HepG2 (cell line): ENCODE measurements around the gene SSBP4. TPM values are rescaled to one million over a fixed set of nuclear protein-coding genes. Genes with fewer than 3 reads are reported as not detected.

ENCODE experiments used
- ATAD3A ChIP-seq: sonication (generic); formaldehyde crosslinking; IDR thresholded peaks from 2 replicates; pipeline ENCODE4 v1.4.0; 2020; ENCODE audit warnings: missing genetic modification reagents
- FOXP1 ChIP-seq, 2 experiments: fragments of 450-650 bp in 1 of 2; IDR thresholded peaks; 2 replicates each; pipeline ENCODE4 v1.6.1; 2017 to 2018; ENCODE audit warnings: antibody characterized with exemption in 1 of 2
- HCFC1 ChIP-seq: fragments of 150-350 bp; IDR thresholded peaks from 2 replicates; pipeline ENCODE4 v1.6.1; 2014; ENCODE audit warnings: low read depth, low read length
- HINFP ChIP-seq: sonication (generic); formaldehyde crosslinking; IDR thresholded peaks from 2 replicates; pipeline ENCODE4 v1.4.0; 2020; ENCODE audit warnings: low read depth, mild to moderate bottlenecking, missing genetic modification reagents
- HMGXB4 ChIP-seq, 2 experiments: sonication (generic) in 1 of 2; formaldehyde crosslinking in 1 of 2; IDR thresholded peaks; 2 replicates each; pipeline versions ENCODE4 v1.4.0 to v1.6.1; 2018 to 2020; ENCODE audit warnings: missing genetic modification reagents in 2 of 2, borderline replicate concordance in 1 of 2, low read depth in 1 of 2, mild to moderate bottlenecking in 1 of 2, missing biosample characterization in 1 of 2
- IKZF5 ChIP-seq: IDR thresholded peaks from 2 replicates; pipeline ENCODE4 v1.6.1; 2018; ENCODE audit warnings: missing genetic modification reagents, mild to moderate bottlenecking, missing compliant biosample characterization
- KLF12 ChIP-seq: sonication (generic); formaldehyde crosslinking; IDR thresholded peaks from 2 replicates; pipeline ENCODE4 v1.4.0; 2020; ENCODE audit warnings: missing genetic modification reagents, borderline replicate concordance
- MZF1 ChIP-seq: sonication (generic); formaldehyde crosslinking; IDR thresholded peaks from 2 replicates; pipeline ENCODE4 v1.8.1; 2023; ENCODE audit warnings: mild to moderate bottlenecking, missing genetic modification reagents, borderline replicate concordance
- RAD51 ChIP-seq: fragments of 450-650 bp; IDR thresholded peaks from 2 replicates; pipeline ENCODE4 v1.6.1; 2016; ENCODE audit warnings: borderline replicate concordance
- SMAD3 ChIP-seq: sonication (generic); formaldehyde crosslinking; IDR thresholded peaks from 2 replicates; pipeline ENCODE4 v1.4.0; 2020; ENCODE audit warnings: missing genetic modification reagents
- SOX13 ChIP-seq, 3 experiments: fragments of 450-650 bp in 1 of 3; sonication (generic) in 1 of 3; formaldehyde crosslinking in 1 of 3; IDR thresholded peaks in 2 of 3; conservative IDR thresholded peaks in 1 of 3; 2 replicates each; pipeline versions ENCODE4 v1.5.0 to v1.6.1; 2016 to 2020; ENCODE audit warnings: antibody characterized with exemption in 1 of 3, mild to moderate bottlenecking in 1 of 3, missing compliant biosample characterization in 1 of 3, missing genetic modification reagents in 1 of 3, moderate library complexity in 1 of 3
- SOX5 ChIP-seq: IDR thresholded peaks from 2 replicates; pipeline ENCODE4 v1.6.1; 2016; ENCODE audit warnings: borderline replicate concordance
- SYNCRIP ChIP-seq: fragments of 200-400 bp; formaldehyde crosslinking; IDR thresholded peaks from 2 replicates; pipeline ENCODE4 v1.6.1; 2018; ENCODE audit warnings: mild to moderate bottlenecking, low read depth, low read length; ENCODE audit not compliant: insufficient read depth
- TAF1 ChIP-seq: sonication (generic); formaldehyde crosslinking; IDR thresholded peaks from 2 replicates; pipeline ENCODE4 v1.4.0; 2020; ENCODE audit warnings: missing genetic modification reagents
- TFE3 ChIP-seq: IDR thresholded peaks from 2 replicates; pipeline ENCODE4 v1.6.1; 2016
- ZKSCAN5 ChIP-seq: sonication (generic); formaldehyde crosslinking; IDR thresholded peaks from 2 replicates; pipeline ENCODE4 v1.5.1; 2020; ENCODE audit warnings: mild to moderate bottlenecking, missing genetic modification reagents
- ZNF234 ChIP-seq: sonication (generic); formaldehyde crosslinking; conservative IDR thresholded peaks from 2 replicates; pipeline ENCODE4 v1.5.1; 2020; ENCODE audit warnings: mild to moderate bottlenecking, missing genetic modification reagents
- ZNF34 ChIP-seq: sonication (generic); formaldehyde crosslinking; IDR thresholded peaks from 2 replicates; pipeline ENCODE4 v1.4.0; 2020; ENCODE audit warnings: mild to moderate bottlenecking, missing genetic modification reagents, borderline replicate concordance
- ZNF367 ChIP-seq: sonication (generic); formaldehyde crosslinking; IDR thresholded peaks from 2 replicates; pipeline ENCODE4 v1.4.0; 2020; ENCODE audit warnings: missing genetic modification reagents, borderline replicate concordance
- ZNF530 ChIP-seq: sonication (generic); formaldehyde crosslinking; IDR thresholded peaks from 2 replicates; pipeline ENCODE4 v1.5.0; 2020; ENCODE audit warnings: low read depth, mild to moderate bottlenecking, missing genetic modification reagents
- ZNF747 ChIP-seq: sonication (generic); formaldehyde crosslinking; IDR thresholded peaks from 2 replicates; pipeline ENCODE4 v1.8.1; 2023; ENCODE audit warnings: missing genetic modification reagents, mild to moderate bottlenecking, borderline replicate concordance
- ZNF878 ChIP-seq: sonication (generic); formaldehyde crosslinking; IDR thresholded peaks from 2 replicates; pipeline ENCODE4 v1.8.1; 2023; ENCODE audit warnings: mild to moderate bottlenecking, missing genetic modification reagents, moderate library complexity
- polyA plus RNA-seq, 8 experiments: library from polyadenylated mRNA; depleted of rRNA in 3 of 8; stranded (reverse) in 7 of 8; unstranded in 1 of 8; fragments of >200 nt; fragmentation: Illumina TruSeq in 4 of 8; extraction: Trizol in 4 of 8; gene quantifications; 2 replicates each; pipeline versions ENCODE4 v1.2.1 to v1.2.3, GENCODE V29; 2011 to 2016; ENCODE audit warnings: low read depth in 4 of 8, missing spikeins in 1 of 8, mixed read lengths in 1 of 8; ENCODE audit not compliant: insufficient read depth in 1 of 8
- total RNA-seq, 5 experiments: library from RNA; depleted of rRNA; stranded (reverse); fragments of >200 nt; fragmentation: Illumina TruSeq; extraction: Trizol; gene quantifications; 2 replicates each; pipeline ENCODE4 v1.2.3, GENCODE V29; 2016; ENCODE audit warnings: low read depth in 1 of 5

Gene SSBP4
- total and polyA plus RNA-seq, 2 of the 13 experiments (the other 11 are each of a cell fraction or from before 2014, with no cell fraction given), result 20.8 to 39.5 TPM

DNA sequence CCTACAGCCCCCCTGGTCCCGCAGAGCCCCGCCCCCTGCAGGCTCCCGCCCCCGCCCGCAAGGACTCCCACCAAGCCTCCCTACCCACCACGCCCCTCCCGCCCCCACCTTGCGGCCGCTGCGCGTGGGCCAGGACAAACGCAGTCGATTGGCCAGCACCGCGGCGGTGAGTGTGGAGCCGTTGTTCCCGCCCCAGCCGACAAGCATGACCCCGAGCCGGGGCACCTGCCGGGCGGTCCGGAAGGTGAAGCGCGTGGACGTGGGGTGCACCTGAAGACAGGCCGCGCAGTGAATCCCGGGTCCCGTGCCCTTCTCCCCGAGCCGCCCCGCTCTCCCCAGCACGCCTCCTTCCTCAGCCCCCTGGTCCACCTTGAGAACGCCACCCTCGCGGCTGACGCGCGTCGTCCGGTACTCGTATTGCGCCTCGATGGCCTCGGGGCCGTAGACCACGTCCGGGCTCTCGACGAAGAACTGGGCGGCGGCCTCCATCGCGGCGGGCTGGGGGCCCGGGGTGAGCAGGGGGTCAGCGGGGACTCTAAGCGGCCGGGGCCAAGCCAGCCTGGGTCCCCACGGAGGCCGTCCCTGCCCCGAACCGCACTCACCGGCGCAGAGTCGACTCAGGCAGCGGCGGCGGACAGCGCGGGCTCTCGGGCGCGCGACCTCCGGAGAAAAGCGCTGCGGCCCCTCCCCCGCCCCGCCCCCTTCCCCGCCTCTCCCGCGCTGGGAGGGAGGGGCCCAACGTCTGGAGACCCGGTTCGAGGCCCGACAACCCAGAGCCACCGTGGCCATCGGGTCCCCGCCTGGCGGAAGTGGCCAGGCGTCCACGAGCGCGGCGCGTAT, 18.5 kb downstream of the SSBP4 start, which contains the start of gene ISYNA1 (continued):
- no peak for TF ChIP-seq HCFC1
- TF ChIP-seq SYNCRIP, result no peak
- no peak for TF ChIP-seq IKZF5 (CRISPR knock-in tag)
- no peak for TF ChIP-seq FOXP1 (IDR thresholded peaks at IDR 0.05)
- TF ChIP-seq FOXP1 (CRISPR knock-in tag; IDR thresholded peaks at IDR 0.05), result no peak
- no peak for TF ChIP-seq ZKSCAN5 (CRISPR knock-in tag)
- TF ChIP-seq RAD51, result no peak
- TF ChIP-seq KLF12 (CRISPR knock-in tag), result no peak; the same call in 1 of the 2 replicates
- no peak for TF ChIP-seq ATAD3A (CRISPR knock-in tag)
- TF ChIP-seq ZNF747 (CRISPR knock-in tag), result 0 out of 2 replicates have a peak, but pooled peaks have one; percentile 51
- TF ChIP-seq SOX5 (CRISPR knock-in tag), result no peak
- TF ChIP-seq ZNF530 (CRISPR knock-in tag), result no peak
- TF ChIP-seq SOX13 (IDR thresholded peaks at IDR 0.05), result no peak
- TF ChIP-seq SOX13 (CRISPR knock-in tag; conservative IDR thresholded peaks at IDR 0.05 in 1 of 2, IDR thresholded peaks at IDR 0.05 in 1 of 2), result no peak
- TF ChIP-seq TFE3, result no peak
- TF ChIP-seq HINFP (CRISPR knock-in tag), result no peak
- no peak for TF ChIP-seq ZNF234 (CRISPR knock-in tag)
- TF ChIP-seq TAF1 (CRISPR knock-in tag), result peak; percentile 44; the same call in 1 of the 2 replicates
- TF ChIP-seq HMGXB4 (CRISPR knock-in tag; IDR thresholded peaks at IDR 0.05; ENCODE audit: borderline replicate concordance in 1 of 2, low read depth in 1 of 2), result peak in 1 of 2 experiments; percentile 47; a peak in 1 of 4 replicates
- no peak for TF ChIP-seq SMAD3 (CRISPR knock-in tag)
- no peak for TF ChIP-seq ZNF367 (CRISPR knock-in tag)
- TF ChIP-seq ZNF878 (CRISPR knock-in tag), result no peak
- no peak for TF ChIP-seq MZF1
- no peak for TF ChIP-seq ZNF34 (CRISPR knock-in tag)
